Upper lobe of right lung (tissue), 1 donor: ENCODE data around the gene PPP1R17. TPM values are rescaled to one million over a fixed set of nuclear protein-coding genes. Genes with fewer than 3 reads are reported as not detected.

Experiments used
- ATAC-seq: fragments of 200-7000 bp; cut with Tn5 transposase; one replicate; pipeline ENCODE4 v1.9.1; 2020; ENCODE audit warnings: mild to moderate bottlenecking, moderate library complexity
- DNase-seq: peaks from one replicate; pipeline ENCODE4 v3.0.0-alpha.2; 2020
- H3K27ac ChIP-seq: fragments of 200-600 bp; one replicate; pipeline ENCODE4 v1.8.0; 2022
- H3K27me3 ChIP-seq: fragments of 200-600 bp; one replicate; pipeline ENCODE4 v1.8.0; 2022; ENCODE audit warnings: mild to moderate bottlenecking
- H3K36me3 ChIP-seq: fragments of 200-600 bp; one replicate; pipeline ENCODE4 v1.8.0; 2022
- H3K4me1 ChIP-seq: fragments of 200-600 bp; one replicate; pipeline ENCODE4 v1.8.0; 2022
- H3K4me3 ChIP-seq: fragments of 200-600 bp; one replicate; pipeline ENCODE4 v1.8.0; 2022; ENCODE audit warnings: mild to moderate bottlenecking
- H3K9me3 ChIP-seq: fragments of 200-600 bp; one replicate; pipeline ENCODE4 v1.8.0; 2022
- CTCF ChIP-seq: fragments of 200-600 bp; IDR thresholded peaks from one replicate; pipeline ENCODE4 v1.8.0; 2022; ENCODE audit warnings: antibody characterized with exemption
- intact Hi-C: fragments of 100-400 bp; cut with DNase I; formaldehyde crosslinking; loops from one replicate; pipeline ENCODE4 v1.11.0; 2022
- total RNA-seq: library from RNA; stranded (reverse); fragmentation: NEBNext Ultra II Directional; extraction: Animal tissue kit (Norgen Biotek cat#: 25700); gene quantifications from one replicate; pipeline ENCODE4 v1.2.1, GENCODE V29; 2021
- donor health status: DM: no; HTN: yes; CAD: no; lungs with severe emphysema.

The PPP1R17 gene
- total RNA-seq, 1 donor from 2014 or later = not detected

- Histone ChIP-seq H3K9me3 (no peaks in the 10 kb centered on the region), H3K4me3 (no peak overlapping the region), H3K4me1 (no peaks in the 10 kb centered on the region), H3K36me3 (no peaks in the 10 kb centered on the region), H3K27ac (no peak overlapping the region), H3K27me3 (no peaks in the 10 kb centered on the region)
- intact Hi-C loops = no loop called here
- TF ChIP-seq CTCF = no peak
- ATAC-seq = no peak
- DNase-seq = no peak
Measured at GRCh38 chr7:31690935-31691334, 3.9 kb downstream of the PPP1R17 start.

GRCh38 chr7:31692451-31692850, 5.4 kb downstream of the PPP1R17 start:
- intact Hi-C loops = no loop called here
- no peaks in the 10 kb centered on the region for H3K36me3 ChIP-seq
- H3K27me3 ChIP-seq = no peaks in the 10 kb centered on the region
- no peaks in the 10 kb centered on the region for H3K4me1 ChIP-seq
- no peak overlapping the region for H3K4me3 ChIP-seq
- TF ChIP-seq CTCF = no peak
- H3K9me3 ChIP-seq = no peaks in the 10 kb centered on the region
- H3K27ac ChIP-seq = no peak overlapping the region
- DNase-seq (no peak), ATAC-seq (no peak)

GRCh38 chr7:31692871-31693270, 5.9 kb downstream of the PPP1R17 start:
- no peaks in the 10 kb centered on the region for H3K9me3 ChIP-seq
- H3K4me3 ChIP-seq = no peak overlapping the region
- TF ChIP-seq CTCF = no peak
- no peak for DNase-seq
- no peak overlapping the region for H3K27ac ChIP-seq
- no peaks in the 10 kb centered on the region for H3K36me3 ChIP-seq
- intact Hi-C loops = no loop called here
- H3K27me3 ChIP-seq = no peaks in the 10 kb centered on the region
- H3K4me1 ChIP-seq = no peaks in the 10 kb centered on the region
- ATAC-seq = no peak

- no peaks in the 10 kb centered on the region for H3K36me3 ChIP-seq
- no peaks in the 10 kb centered on the region for H3K9me3 ChIP-seq
- H3K27ac ChIP-seq = no peak overlapping the region
- no peak for ATAC-seq
- no peaks in the 10 kb centered on the region for H3K4me1 ChIP-seq
- H3K27me3 ChIP-seq = no peaks in the 10 kb centered on the region
- DNase-seq = no peak
- intact Hi-C loops = no loop called here
- no peak for TF ChIP-seq CTCF
- H3K4me3 ChIP-seq = no peak overlapping the region
Measured at GRCh38 chr7:31695859-31696614, 9.0 kb downstream of the PPP1R17 start.

- TF ChIP-seq CTCF = no peak
- intact Hi-C loops = no loop called here
- ATAC-seq = no peak
Measured at GRCh38 chr7:31699050-31699449, 12.0 kb downstream of the PPP1R17 start.

More at GRCh38 chr7:31699050-31699449, 12.0 kb downstream of the PPP1R17 start:
- no peaks in the 10 kb centered on the region for H3K4me1 ChIP-seq
- H3K36me3 ChIP-seq = no peaks in the 10 kb centered on the region
- no peak overlapping the region for H3K27ac ChIP-seq
- H3K4me3 ChIP-seq = no peak overlapping the region
- no peaks in the 10 kb centered on the region for H3K9me3 ChIP-seq
- H3K27me3 ChIP-seq = no peaks in the 10 kb centered on the region
- DNase-seq = no peak
